A673 (cell line): ENCODE measurements around the gene SPACA4. TPM values are rescaled to one million over a fixed set of nuclear protein-coding genes. Genes with fewer than 3 reads are reported as not detected.
A peak's percentile ranks its signal among the peaks of the same experiment; 100 is the strongest.

Source experiments
- BruUV-seq: library from RNA; stranded (reverse); fragments of 400-500 nt; replicated peaks from 2 replicates; lab custom pipeline; 2021; lab: Mats Ljungman, UMichigan
- CTCF ChIA-PET: fragments of 300-600 bp; sonication (Branson Sonifier 250); formaldehyde crosslinking; loops from one replicate; lab custom pipeline; 2022; ENCODE audit warnings: antibody characterized with exemption; lab: Charles Lee
- POLR2A ChIA-PET: fragments of 300-600 bp; sonication (Branson Sonifier 250); formaldehyde crosslinking; loops from one replicate; lab custom pipeline; 2022; ENCODE audit warnings: antibody characterized with exemption; ENCODE audit not compliant: low non-redundant PET; lab: Charles Lee
- DNase-seq: peaks from one replicate; pipeline ENCODE4 v3.0.0-alpha.2; 2015; ENCODE audit warnings: low spot score
- H3K27ac ChIP-seq: fragments of 200-600 bp; sonication (generic); 2 replicates; pipeline ENCODE4 v1.5.1; 2016; ENCODE audit warnings: mixed run types, low read depth, mild to moderate bottlenecking, mixed read lengths, antibody characterized with exemption, low read length; ENCODE audit not compliant: poor library complexity, severe bottlenecking
- H3K27me3 ChIP-seq: fragments of 200-600 bp; sonication (generic); replicated peaks from 2 replicates; pipeline ENCODE4 v1.6.1; 2017; ENCODE audit warnings: mixed run types, low read depth, mild to moderate bottlenecking, mixed read lengths, antibody characterized with exemption, low read length; ENCODE audit not compliant: insufficient read depth, poor library complexity
- H3K36me3 ChIP-seq: fragments of 200-600 bp; sonication (generic); 2 replicates; pipeline ENCODE4 v1.6.1; 2016; ENCODE audit warnings: mixed run types, mild to moderate bottlenecking, mixed read lengths, antibody characterized with exemption, low read length; ENCODE audit not compliant: insufficient read depth, poor library complexity, severe bottlenecking
- H3K4me1 ChIP-seq: fragments of 200-600 bp; sonication (generic); 2 replicates; pipeline ENCODE4 v1.6.1; 2017; ENCODE audit warnings: mixed run types, mild to moderate bottlenecking, mixed read lengths, antibody characterized with exemption, low read length; ENCODE audit not compliant: insufficient read depth, poor library complexity, severe bottlenecking
- H3K4me3 ChIP-seq: fragments of 200-600 bp; sonication (generic); 2 replicates; pipeline ENCODE4 v1.5.1; 2016; ENCODE audit warnings: low read depth, mixed run types, mild to moderate bottlenecking, mixed read lengths, low read length; ENCODE audit not compliant: poor library complexity, severe bottlenecking
- H3K9me3 ChIP-seq: fragments of 200-600 bp; sonication (generic); 2 replicates; pipeline ENCODE4 v1.6.1; 2016; ENCODE audit warnings: mixed run types, low read depth, mild to moderate bottlenecking, mixed read lengths, antibody characterized with exemption, low read length; ENCODE audit not compliant: poor library complexity, severe bottlenecking
- CTCF ChIP-seq: fragments of 300-800, 200-600 bp; sonication (generic); conservative IDR thresholded peaks from 2 replicates; pipeline ENCODE4 v1.5.1; 2017; ENCODE audit warnings: low read depth, mild to moderate bottlenecking, antibody characterized with exemption, low read length, moderate library complexity, mixed read lengths
- EZH2 ChIP-seq: fragments of 200-600 bp; sonication (generic); IDR thresholded peaks from 2 replicates; pipeline ENCODE4 v1.6.1; 2017; ENCODE audit warnings: borderline replicate concordance, low read depth, mild to moderate bottlenecking, mixed read lengths, antibody characterized with exemption, low read length; ENCODE audit not compliant: poor library complexity, severe bottlenecking
- intact Hi-C: fragments of 100-400 bp; cut with micrococcal nuclease; formaldehyde crosslinking; loops from one replicate; pipeline ENCODE4 v1.10.0; 2022; ENCODE audit not compliant: unreplicated experiment
- total RNA-seq: library from RNA; stranded (reverse); gene quantifications from 2 replicates; pipeline ENCODE4 v1.2.3, GENCODE V29; 2021

The SPACA4 gene
- total RNA-seq, 1 experiment from 2014 or later: not detected

- H3K36me3 ChIP-seq: peaks cover 19% of the 10 kb centered on the region
- ChIA-PET POLR2A (no interaction called here), CTCF (no interaction called here)
- no peaks in the 10 kb centered on the region for H3K9me3 ChIP-seq
- intact Hi-C loops: no loop called here
- H3K4me3 ChIP-seq: no peak overlapping the region
- no peak for DNase-seq
- peak overlapping the region; percentile 24 for H3K27ac ChIP-seq
- TF ChIP-seq EZH2: no peak
- TF ChIP-seq CTCF: no peak
- peaks cover 30% of the 10 kb centered on the region for H3K4me1 ChIP-seq
- H3K27me3 ChIP-seq: no peaks in the 10 kb centered on the region
- no TSS peak for BruUV-seq
These were observed 22.1 kb downstream of the SPACA4 start for GRCh38 chr19:48628486-48629296.

- Histone ChIP-seq H3K27ac (peak overlapping the region; percentile 24), H3K4me1 (peaks cover 36% of the 10 kb centered on the region), H3K27me3 (no peaks in the 10 kb centered on the region), H3K36me3 (peaks cover 19% of the 10 kb centered on the region), H3K4me3 (no peak overlapping the region), H3K9me3 (no peaks in the 10 kb centered on the region)
- no peak for TF ChIP-seq EZH2
- TF ChIP-seq CTCF: no peak
- BruUV-seq: no TSS peak
- no peak for DNase-seq
- intact Hi-C loops: no loop called here
- ChIA-PET POLR2A (interaction anchor here (1.9 kb wide), 1 partner anchor 10 kb away, joined by 10 read pairs; the partner anchor contains the start of genes RPL18 and SPHK2), CTCF (no interaction called here)
These were observed 22.7 kb downstream of the SPACA4 start for GRCh38 chr19:48629297-48629598.

- no TSS peak for BruUV-seq
- DNase-seq: peak; percentile 90
- H3K27me3 ChIP-seq: no peaks in the 10 kb centered on the region
- H3K36me3 ChIP-seq: peaks cover 19% of the 10 kb centered on the region
- peaks cover 40% of the 10 kb centered on the region for H3K4me1 ChIP-seq
- no peak for TF ChIP-seq EZH2
- no peak for TF ChIP-seq CTCF
- H3K4me3 ChIP-seq: peak overlapping the region; percentile 22
- ChIA-PET CTCF (no interaction called here), POLR2A (interaction anchor here (1.9 kb wide), 1 partner anchor 11 kb away, joined by 10 read pairs; the partner anchor contains the start of genes RPL18 and SPHK2)
- intact Hi-C loops: no loop called here
- peak overlapping the region; percentile 88 for H3K27ac ChIP-seq
- H3K9me3 ChIP-seq: no peaks in the 10 kb centered on the region
These were observed 23.2 kb downstream of the SPACA4 start for GRCh38 chr19:48629599-48630295.
